GM20431 (cell line): Measurements from ENCODE around the gene SRGAP2C.
"Not testable (repeated sequence)": the region's sequence is repeated elsewhere in the genome, so short reads cannot be mapped to it uniquely, and the experiment has no call there.

ENCODE experiments used
- in situ Hi-C: fragments of 300-500 bp; cut with MseI, MboI; formaldehyde crosslinking; loops from one replicate; pipeline ENCODE4 v1.15.0; 2020; ENCODE audit warnings: low sequenced_read_pairs; ENCODE audit not compliant: unreplicated experiment

SRGAP2C gene

GRCh38 chr1:121184290-121185127 lies at the start of gene SRGAP2C, which contains the start of gene FAM72B:
Gene SRGAP2C (plus strand): TSS chr1:121184975. CDS start chr1:121187447, 2,472 bp downstream.
Gene FAM72B (minus strand): TSS chr1:121184340. CDS start chr1:121183489, 851 bp downstream.
- in situ Hi-C loops = not testable (repeated sequence)

DNA sequence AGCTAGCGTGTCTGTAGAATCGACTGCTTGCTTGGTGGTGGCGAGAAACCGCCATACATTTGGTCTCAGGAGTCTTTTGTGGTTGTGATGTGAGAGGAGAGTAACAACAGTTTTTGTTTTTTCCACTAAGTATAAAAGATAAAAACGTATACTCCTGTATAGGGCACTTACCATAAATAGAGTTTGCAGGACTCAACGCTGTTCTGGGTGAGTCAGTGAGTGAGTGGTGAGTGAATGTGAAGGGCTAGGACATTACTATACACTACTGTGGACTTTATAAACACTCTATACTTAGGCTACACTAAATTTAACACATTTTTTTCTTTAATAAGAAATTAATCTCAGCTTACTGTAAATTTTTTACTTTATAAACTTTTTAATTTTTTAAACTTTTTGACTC lies 44.4 kb upstream of the SRGAP2C start:
- in situ Hi-C loops = not testable (repeated sequence)

GRCh38 chr1:121148489-121149190 lies 36.1 kb upstream of the SRGAP2C start:
- in situ Hi-C loops = not testable (repeated sequence)

GRCh38 chr1:121151294-121151693 lies 33.5 kb upstream of the SRGAP2C start:
- in situ Hi-C loops = not testable (repeated sequence)

DNA sequence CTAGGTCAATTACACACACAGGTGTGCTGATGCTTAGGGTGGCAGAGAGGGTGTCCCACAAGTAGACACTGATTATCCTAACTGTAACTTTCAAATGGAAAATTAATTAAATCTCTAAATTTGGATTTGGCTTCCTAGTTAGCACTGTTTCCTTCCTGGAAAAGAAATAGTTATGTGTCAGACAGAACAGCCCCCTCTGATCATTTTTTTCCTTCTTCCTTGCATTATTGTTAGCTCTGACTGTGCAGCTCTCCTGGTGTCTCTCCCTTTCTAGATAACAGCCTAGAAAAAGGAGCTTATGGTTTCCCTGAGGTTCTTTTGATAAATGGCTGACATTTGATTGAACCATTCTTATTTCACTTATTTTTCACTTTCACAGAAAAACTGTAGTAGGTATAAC lies 32.0 kb upstream of the SRGAP2C start:
- in situ Hi-C loops = not testable (repeated sequence)

- in situ Hi-C loops = not testable (repeated sequence)
These were observed 30.0 kb upstream of the SRGAP2C start for GRCh38 chr1:121154811-121155210.

DNA sequence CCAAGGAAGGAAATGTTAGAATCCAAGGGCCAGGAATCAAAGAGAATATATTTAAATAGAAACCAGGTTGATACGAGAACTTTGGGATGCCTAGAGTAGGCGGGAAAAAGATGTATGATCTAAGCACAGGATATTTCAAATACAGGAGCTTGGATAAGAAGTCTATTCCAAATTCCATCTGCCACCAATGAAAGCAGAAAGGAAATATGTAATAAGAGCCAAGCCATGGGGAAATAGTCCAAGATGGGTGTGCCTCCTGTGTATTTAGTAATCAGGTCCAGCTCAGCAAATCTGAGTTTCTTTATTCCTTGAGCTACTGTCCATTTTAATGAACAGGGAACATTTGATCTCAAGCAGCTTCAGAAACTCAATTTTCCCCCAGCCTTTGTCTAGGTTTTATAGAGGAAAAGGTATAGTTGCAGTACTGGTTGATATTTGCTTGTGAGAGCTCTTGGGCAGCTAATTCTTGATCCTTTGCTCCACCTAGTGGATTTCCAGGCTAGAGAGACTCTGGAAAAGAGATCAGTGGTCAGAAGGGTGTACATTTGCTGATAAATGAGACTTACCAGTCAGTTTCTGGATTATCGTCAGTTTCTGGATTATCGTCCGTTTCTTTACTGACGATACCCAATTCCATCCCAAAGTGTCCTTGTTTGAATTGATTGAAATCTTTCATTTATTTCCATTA lies 29.0 kb upstream of the SRGAP2C start:
- in situ Hi-C loops = not testable (repeated sequence)

DNA sequence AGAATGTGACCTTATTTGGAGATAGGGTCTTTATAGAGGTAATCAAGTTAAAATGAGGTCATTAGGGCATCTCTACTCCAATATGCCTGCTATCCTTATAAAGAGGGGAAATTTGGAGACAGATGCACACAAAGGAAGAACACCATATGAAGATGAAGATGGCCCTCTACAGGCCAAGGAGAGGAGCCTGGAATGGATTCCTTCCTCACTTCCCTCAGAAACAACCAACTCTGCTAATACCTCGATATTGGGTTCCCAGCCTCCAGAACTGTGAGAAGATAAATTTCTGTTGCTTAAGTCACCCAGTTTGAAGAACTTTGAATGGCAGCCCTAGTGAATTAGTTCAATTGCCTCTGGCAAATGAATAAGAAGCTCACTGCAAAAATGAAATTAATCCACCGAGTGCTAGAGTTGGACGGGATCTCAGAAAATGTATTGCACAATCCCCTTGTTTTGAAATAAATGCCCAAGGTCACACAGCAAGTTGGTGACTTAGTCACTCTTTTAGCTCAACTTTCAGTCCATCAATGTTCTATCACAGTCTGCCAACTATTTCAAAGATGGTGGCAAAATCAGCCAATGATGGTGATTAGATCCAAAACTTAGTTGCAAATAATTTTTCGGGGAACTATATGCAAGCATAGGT lies 27.7 kb upstream of the SRGAP2C start:
- in situ Hi-C loops = not testable (repeated sequence)

DNA sequence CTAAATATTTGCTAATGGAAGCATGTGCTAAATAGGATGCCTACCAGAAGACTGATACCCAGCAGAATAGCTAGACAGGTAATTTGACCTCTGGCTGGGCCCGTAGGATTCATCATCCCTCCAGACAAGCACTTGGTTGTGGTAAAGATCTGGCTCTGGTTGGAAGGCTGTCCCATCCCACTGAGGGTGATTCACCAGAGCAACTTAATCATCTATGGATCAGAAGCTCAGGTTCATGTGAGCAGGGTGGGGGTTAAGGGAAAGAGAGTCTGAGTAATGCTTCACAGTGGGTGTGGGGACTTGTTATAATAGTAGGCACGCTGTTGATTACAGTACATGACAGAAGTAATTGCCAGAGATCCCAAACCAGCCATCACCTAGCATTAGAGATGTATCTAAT lies 27.2 kb upstream of the SRGAP2C start:
- in situ Hi-C loops = not testable (repeated sequence)

DNA sequence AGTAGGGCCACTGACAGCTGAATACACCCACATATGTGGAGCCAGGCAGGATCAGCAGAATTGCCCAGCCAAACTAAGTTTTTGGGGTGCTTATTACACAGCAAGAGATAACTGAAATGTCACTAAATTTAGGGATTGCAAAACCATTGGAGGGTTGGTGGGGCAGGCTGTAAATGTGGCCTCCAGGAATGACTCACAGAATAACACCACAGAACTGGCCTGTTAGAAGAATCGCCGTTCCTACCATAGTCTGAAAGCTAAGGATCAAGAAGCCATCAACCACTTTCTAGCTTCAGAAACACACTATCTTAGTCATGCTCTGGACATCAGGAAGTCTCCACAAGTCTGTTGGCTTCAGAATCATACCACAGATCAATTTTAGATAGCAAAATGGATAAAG lies 24.7 kb upstream of the SRGAP2C start:
- in situ Hi-C loops = not testable (repeated sequence)

DNA sequence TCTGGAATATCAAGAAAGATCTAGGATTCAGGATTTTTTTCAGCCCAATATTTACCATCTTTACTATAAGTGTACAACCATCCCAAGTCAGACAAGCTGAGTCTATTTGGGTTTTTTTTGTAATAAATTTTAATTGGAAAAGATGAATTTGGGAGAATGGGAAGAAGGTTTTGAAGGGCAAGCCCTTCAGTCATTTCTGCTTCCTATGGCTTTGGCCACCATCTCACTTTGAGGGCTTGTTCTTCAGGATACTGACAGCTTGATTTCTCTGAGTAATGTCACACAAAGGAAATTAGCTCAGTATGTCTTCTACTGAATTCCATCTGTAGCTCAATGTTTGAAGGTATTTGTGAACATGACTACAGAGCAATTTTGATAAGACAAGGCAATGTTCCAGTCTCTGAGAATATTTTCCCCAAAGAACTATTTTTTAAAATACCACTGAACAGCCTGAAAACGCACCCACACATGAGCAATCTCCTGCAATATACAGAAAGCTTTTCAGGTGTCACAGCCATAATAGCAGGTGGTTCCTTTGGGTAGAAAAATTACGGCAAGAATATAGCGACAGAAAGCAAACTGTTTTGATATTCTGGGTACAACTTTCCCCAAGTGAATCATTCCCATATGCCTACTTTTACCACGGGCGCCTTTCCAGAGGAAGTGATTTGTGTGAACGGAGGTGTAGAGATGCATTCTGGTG lies 23.4 kb upstream of the SRGAP2C start:
- in situ Hi-C loops = not testable (repeated sequence)

DNA sequence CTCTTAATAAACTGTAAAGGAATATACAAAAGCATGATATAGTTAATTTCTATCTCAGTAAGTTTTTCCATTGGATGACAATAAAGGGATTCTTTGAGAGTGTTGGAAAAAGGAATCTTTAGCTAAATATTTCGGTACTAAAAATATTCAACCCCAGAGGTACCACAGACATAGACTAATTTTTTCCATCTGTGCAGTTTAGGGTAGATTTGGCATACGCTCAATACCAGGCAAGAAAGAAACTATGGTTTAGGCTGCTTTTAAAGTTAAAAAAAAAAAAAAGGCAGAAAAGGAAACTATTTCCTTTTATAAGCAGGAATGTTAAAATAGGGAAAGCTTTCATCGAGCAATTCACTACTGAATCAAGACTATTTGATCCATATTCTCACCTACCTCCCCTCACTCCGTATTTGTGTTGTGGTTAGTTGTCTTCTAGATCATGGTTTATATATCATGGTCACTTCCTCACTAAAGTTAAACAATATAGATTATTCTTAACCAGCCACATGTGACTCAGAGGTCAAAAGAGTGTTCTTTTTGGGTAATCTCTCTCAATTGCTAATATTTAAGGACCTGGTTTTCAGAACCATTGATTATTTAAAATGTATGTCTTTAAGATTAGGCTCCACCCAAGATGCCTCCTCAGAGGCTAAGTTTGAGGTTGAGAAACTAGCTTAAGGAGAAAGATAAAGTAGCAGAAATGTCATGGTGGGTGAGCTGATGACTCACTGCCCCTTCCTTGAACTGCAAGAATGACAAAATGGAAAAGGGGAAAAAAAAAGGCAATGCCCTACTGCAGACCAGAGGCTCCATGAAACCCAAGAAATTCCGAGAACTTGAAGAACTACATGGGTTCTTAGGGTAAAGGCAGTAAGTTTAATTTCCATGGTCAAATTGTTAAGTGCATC lies 20.7 kb upstream of the SRGAP2C start:
- in situ Hi-C loops = not testable (repeated sequence)

DNA sequence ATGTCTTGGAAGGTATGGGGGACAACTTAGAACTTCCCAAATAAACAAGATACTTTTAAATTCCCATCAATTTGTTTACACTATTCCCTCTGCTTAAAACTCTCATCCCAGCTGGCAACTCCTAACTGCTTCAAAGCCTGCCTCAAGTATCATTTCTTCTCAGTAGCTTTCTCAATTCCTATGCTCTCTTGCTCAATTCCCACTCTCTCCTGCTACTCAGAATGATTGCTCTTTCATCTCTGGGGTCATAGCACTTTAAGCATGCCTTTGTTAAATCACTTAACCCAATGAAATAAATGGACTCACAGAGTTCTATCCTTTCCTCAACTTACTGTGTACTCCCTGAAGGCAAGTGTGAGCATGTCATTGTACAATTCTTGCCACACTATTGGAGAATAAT lies 19.5 kb upstream of the SRGAP2C start:
- in situ Hi-C loops = not testable (repeated sequence)

- in situ Hi-C loops = not testable (repeated sequence)
These were observed 17.5 kb upstream of the SRGAP2C start for GRCh38 chr1:121167225-121167738.

- in situ Hi-C loops = not testable (repeated sequence)
These were observed 16.6 kb upstream of the SRGAP2C start for GRCh38 chr1:121168152-121168668.

DNA sequence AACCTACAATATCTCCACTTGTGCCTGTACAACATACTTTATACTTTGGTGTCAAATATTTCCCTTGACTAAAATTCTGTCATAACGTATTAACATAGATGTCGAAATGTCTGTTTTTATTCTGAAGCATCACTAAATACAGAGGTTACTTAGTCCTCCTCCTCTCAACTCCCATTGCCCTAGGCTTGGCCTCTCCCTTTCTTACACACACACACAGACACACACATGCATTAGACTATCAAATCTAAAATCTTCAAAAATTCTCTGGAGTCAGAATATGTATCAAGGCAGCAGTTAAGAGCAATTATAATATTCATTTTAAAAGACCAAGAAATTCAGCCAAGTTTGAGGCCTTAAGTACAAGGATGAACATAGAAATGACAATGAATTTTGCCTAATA lies 8.1 kb upstream of the SRGAP2C start:
- in situ Hi-C loops = not testable (repeated sequence)

DNA sequence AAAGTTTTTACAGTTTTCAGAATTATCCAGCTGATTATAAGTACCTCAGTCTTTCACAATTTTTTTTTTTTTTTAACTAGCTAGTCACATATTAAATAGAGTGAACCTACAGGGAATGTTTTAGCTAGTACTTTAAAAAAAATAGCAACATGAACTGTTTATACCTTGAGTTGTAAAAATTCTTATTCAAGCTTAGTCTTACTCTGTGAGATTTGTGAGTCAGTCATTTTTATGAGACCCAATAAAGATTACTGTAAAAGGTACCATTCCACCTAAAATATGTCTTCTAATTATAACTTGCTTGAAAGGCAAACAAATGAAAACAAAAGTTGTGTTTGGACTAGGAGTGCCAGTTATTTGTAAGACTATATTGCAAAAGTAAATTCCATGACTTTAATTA lies 6.6 kb upstream of the SRGAP2C start:
- in situ Hi-C loops = not testable (repeated sequence)

GRCh38 chr1:121183867-121184266 lies 908 bp upstream of the SRGAP2C start:
- in situ Hi-C loops = not testable (repeated sequence)
